Thyroid gland (tissue), 4 donors: ENCODE data around the gene IDH3G.

Source experiments
- POLR2A ChIP-seq, 2 donors: fragments of 450-650 bp; IDR thresholded peaks; one replicate each; pipeline ENCODE4 v1.6.1; 2017; ENCODE audit warnings: antibody characterized with exemption in 2 of 2, mild to moderate bottlenecking in 2 of 2, moderate library complexity in 1 of 2
- TF ChIP-seq, protein P1 (sequence below), 6 experiments: fragments of 200-600 bp in 3 of 6; fragments of 450-650 bp in 3 of 6; sonication (generic) in 3 of 6; IDR thresholded peaks; one replicate each; pipeline ENCODE4 v1.5.1; 2016 to 2019; ENCODE audit warnings: antibody characterized with exemption in 6 of 6, mild to moderate bottlenecking in 2 of 6, inconsistent platforms in 1 of 6, moderate library complexity in 1 of 6

DNA sequence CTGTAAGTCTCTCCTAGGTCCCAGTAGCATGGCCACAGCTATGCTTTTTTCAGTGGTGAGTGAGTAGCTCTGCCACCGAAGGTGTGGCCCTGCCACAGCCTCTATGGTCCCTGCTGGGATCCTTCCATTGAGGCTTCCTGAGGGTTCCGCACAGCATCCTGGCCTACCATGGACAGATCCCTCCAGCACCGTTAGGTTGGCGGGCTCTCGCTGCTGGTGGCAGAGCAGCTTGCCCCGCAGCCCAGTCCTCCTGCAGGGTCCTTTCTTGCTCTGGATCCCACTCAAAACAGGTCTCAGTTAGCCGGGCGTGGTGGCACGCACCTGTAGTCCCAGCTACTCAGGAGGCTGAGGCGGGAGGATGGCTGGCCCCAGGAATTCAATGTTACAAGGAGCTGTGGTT, 38.6 kb upstream of the IDH3G start:
- TF ChIP-seq, protein P1, sequence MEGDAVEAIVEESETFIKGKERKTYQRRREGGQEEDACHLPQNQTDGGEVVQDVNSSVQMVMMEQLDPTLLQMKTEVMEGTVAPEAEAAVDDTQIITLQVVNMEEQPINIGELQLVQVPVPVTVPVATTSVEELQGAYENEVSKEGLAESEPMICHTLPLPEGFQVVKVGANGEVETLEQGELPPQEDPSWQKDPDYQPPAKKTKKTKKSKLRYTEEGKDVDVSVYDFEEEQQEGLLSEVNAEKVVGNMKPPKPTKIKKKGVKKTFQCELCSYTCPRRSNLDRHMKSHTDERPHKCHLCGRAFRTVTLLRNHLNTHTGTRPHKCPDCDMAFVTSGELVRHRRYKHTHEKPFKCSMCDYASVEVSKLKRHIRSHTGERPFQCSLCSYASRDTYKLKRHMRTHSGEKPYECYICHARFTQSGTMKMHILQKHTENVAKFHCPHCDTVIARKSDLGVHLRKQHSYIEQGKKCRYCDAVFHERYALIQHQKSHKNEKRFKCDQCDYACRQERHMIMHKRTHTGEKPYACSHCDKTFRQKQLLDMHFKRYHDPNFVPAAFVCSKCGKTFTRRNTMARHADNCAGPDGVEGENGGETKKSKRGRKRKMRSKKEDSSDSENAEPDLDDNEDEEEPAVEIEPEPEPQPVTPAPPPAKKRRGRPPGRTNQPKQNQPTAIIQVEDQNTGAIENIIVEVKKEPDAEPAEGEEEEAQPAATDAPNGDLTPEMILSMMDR (IDR thresholded peaks at IDR 0.05), result no peak
- TF ChIP-seq POLR2A (IDR thresholded peaks at IDR 0.05), result no peak
